Natural killer cell treated with Interleukin-12 subunit alpha and Interleukin-12 subunit beta and Interleukin-15 and Interleukin-18, amount 100 ng/mL, for 72 hours (primary cell): ENCODE results near the gene C11orf97. TPM values are rescaled to one million over a fixed set of nuclear protein-coding genes. Genes with fewer than 3 reads are reported as not detected.

Experiments
- ATAC-seq, 2 donors: fragments of 150-1000 bp; cut with Tn5 transposase in 1 of 2; sonication (Bioruptor Pico), chemical (Tn5 transposase) in 1 of 2; 2 replicates each; pipeline ENCODE4 v1.10.0; 2021
- DNase-seq: peaks from one replicate; pipeline ENCODE4 v3.0.0; 2022; ENCODE audit warnings: low spot score
- H3K27ac Mint-ChIP-seq, 2 donors: 1 replicate in 1 of 2; 2 replicates in 1 of 2; pipeline ENCODE4 v1.8.0; 2022; ENCODE audit warnings: mixed read lengths in 2 of 2, mild to moderate bottlenecking in 1 of 2, moderate library complexity in 1 of 2
- H3K27me3 Mint-ChIP-seq, 2 donors: 1 replicate in 1 of 2; 2 replicates in 1 of 2; pipeline ENCODE4 v1.8.0; 2022; ENCODE audit warnings: mixed read lengths in 2 of 2
- H3K36me3 Mint-ChIP-seq: one replicate; pipeline ENCODE4 v1.8.0; 2022; ENCODE audit warnings: mixed read lengths
- H3K4me1 Mint-ChIP-seq, 2 donors: 1 replicate in 1 of 2; 2 replicates in 1 of 2; pipeline ENCODE4 v1.8.0; 2022; ENCODE audit warnings: low read depth in 2 of 2, mixed read lengths in 2 of 2, mild to moderate bottlenecking in 1 of 2
- H3K4me3 Mint-ChIP-seq: one replicate; pipeline ENCODE4 v1.8.0; 2022; ENCODE audit warnings: mixed read lengths
- H3K9me3 Mint-ChIP-seq: 2 replicates; pipeline ENCODE4 v1.8.0; 2022; ENCODE audit warnings: mixed read lengths
- total RNA-seq, 2 donors: library from RNA; stranded (reverse); gene quantifications; one replicate each; pipeline ENCODE4 v1.2.3, GENCODE V29; 2022

Gene C11orf97
- total RNA-seq, 2 donors from 2014 or later: not detected

GRCh38 chr11:94507485-94507884, 4.8 kb upstream of the C11orf97 start:
- DNase-seq (no peak), ATAC-seq (no peak)
- Mint-ChIP-seq H3K4me3 (no peak overlapping the region), H3K4me1 (peaks cover 6 to 8% of the 10 kb centered on the region in 2 donors), H3K27ac (no peak overlapping the region), H3K9me3 (no peaks in the 10 kb centered on the region), H3K36me3 (no peaks in the 10 kb centered on the region), H3K27me3 (peaks cover 4 to 6% of the 10 kb centered on the region in 2 donors)

- Mint-ChIP-seq H3K36me3 (no peaks in the 10 kb centered on the region), H3K9me3 (no peaks in the 10 kb centered on the region), H3K27ac (no peak overlapping the region), H3K27me3 (peaks cover 9 to 14% of the 10 kb centered on the region in 2 donors), H3K4me3 (peak overlapping the region; percentile 77), H3K4me1 (peaks cover 12 to 15% of the 10 kb centered on the region in 2 donors)
- ATAC-seq: no peak
- no peak for DNase-seq
Measured at GRCh38 chr11:94513091-94513490, 830 bp downstream of the C11orf97 start.

- DNase-seq (no peak), ATAC-seq (no peak)
- Mint-ChIP-seq H3K27me3 (peaks cover 9 to 13% of the 10 kb centered on the region in 2 donors), H3K27ac (no peak overlapping the region), H3K4me1 (peaks cover 12 to 15% of the 10 kb centered on the region in 2 donors), H3K36me3 (no peaks in the 10 kb centered on the region), H3K4me3 (no peak overlapping the region), H3K9me3 (no peaks in the 10 kb centered on the region)
Measured at GRCh38 chr11:94515398-94515797, 3.1 kb downstream of the C11orf97 start.

- no peak for ATAC-seq
Measured at GRCh38 chr11:94516725-94517124, 4.5 kb downstream of the C11orf97 start.

GRCh38 chr11:94518300-94518699, 6.0 kb downstream of the C11orf97 start:
- ATAC-seq (no peak), DNase-seq (no peak)
- H3K4me1 Mint-ChIP-seq: peaks cover 0 to under 1% of the 10 kb centered on the region in 2 donors
- no peaks in the 10 kb centered on the region for H3K36me3 Mint-ChIP-seq
- no peak overlapping the region for H3K27ac Mint-ChIP-seq
- peaks cover 7 to 14% of the 10 kb centered on the region in 2 donors for H3K27me3 Mint-ChIP-seq
- no peak overlapping the region for H3K4me3 Mint-ChIP-seq
- no peaks in the 10 kb centered on the region for H3K9me3 Mint-ChIP-seq

More at GRCh38 chr11:94516725-94517124, 4.5 kb downstream of the C11orf97 start:
- Mint-ChIP-seq H3K4me1 (peaks cover 12 to 14% of the 10 kb centered on the region in 2 donors), H3K27ac (no peak overlapping the region), H3K36me3 (no peaks in the 10 kb centered on the region), H3K27me3 (peaks cover 5 to 8% of the 10 kb centered on the region in 2 donors), H3K9me3 (no peaks in the 10 kb centered on the region), H3K4me3 (no peak overlapping the region)
- no peak for DNase-seq

GRCh38 chr11:94519478-94520084, 7.3 kb downstream of the C11orf97 start:
- H3K27me3 Mint-ChIP-seq: peaks cover 13 to 21% of the 10 kb centered on the region in 2 donors
- H3K27ac Mint-ChIP-seq: no peak overlapping the region
- ATAC-seq (no peak), DNase-seq (no peak)
- H3K9me3 Mint-ChIP-seq: no peaks in the 10 kb centered on the region
- H3K4me3 Mint-ChIP-seq: no peak overlapping the region
- no peaks in the 10 kb centered on the region for H3K4me1 Mint-ChIP-seq
- H3K36me3 Mint-ChIP-seq: no peaks in the 10 kb centered on the region

- DNase-seq (no peak), ATAC-seq (no peak)
- Mint-ChIP-seq H3K27ac (no peak overlapping the region), H3K9me3 (no peaks in the 10 kb centered on the region), H3K4me3 (no peak overlapping the region), H3K27me3 (peaks cover 15 to 23% of the 10 kb centered on the region in 2 donors), H3K4me1 (no peaks in the 10 kb centered on the region), H3K36me3 (no peaks in the 10 kb centered on the region)
Measured at GRCh38 chr11:94521684-94522083, 9.4 kb downstream of the C11orf97 start.

- Mint-ChIP-seq H3K36me3 (no peaks in the 10 kb centered on the region), H3K4me3 (no peak overlapping the region), H3K27me3 (peaks cover 23 to 47% of the 10 kb centered on the region in 2 donors), H3K27ac (no peak overlapping the region), H3K4me1 (no peaks in the 10 kb centered on the region), H3K9me3 (no peaks in the 10 kb centered on the region)
- no peak for DNase-seq
- no peak for ATAC-seq
Measured at GRCh38 chr11:94524341-94524740, 12.1 kb downstream of the C11orf97 start.

- peaks cover 25 to 47% of the 10 kb centered on the region in 2 donors for H3K27me3 Mint-ChIP-seq
- no peaks in the 10 kb centered on the region for H3K4me1 Mint-ChIP-seq
- H3K9me3 Mint-ChIP-seq: no peaks in the 10 kb centered on the region
- DNase-seq (no peak), ATAC-seq (no peak)
- H3K4me3 Mint-ChIP-seq: no peak overlapping the region
- H3K27ac Mint-ChIP-seq: no peak overlapping the region
- no peaks in the 10 kb centered on the region for H3K36me3 Mint-ChIP-seq
Measured at GRCh38 chr11:94525546-94526324, 13.5 kb downstream of the C11orf97 start.

- no peaks in the 10 kb centered on the region for H3K36me3 Mint-ChIP-seq
- no peak overlapping the region for H3K27ac Mint-ChIP-seq
- no peak for DNase-seq
- no peak overlapping the region for H3K4me3 Mint-ChIP-seq
- peaks cover 25 to 51% of the 10 kb centered on the region in 2 donors for H3K27me3 Mint-ChIP-seq
- ATAC-seq: no peak
- no peaks in the 10 kb centered on the region for H3K9me3 Mint-ChIP-seq
- H3K4me1 Mint-ChIP-seq: no peaks in the 10 kb centered on the region
Measured at GRCh38 chr11:94526645-94527438, 14.6 kb downstream of the C11orf97 start.

GRCh38 chr11:94528551-94528950, 16.3 kb downstream of the C11orf97 start:
- DNase-seq (no peak), ATAC-seq (no peak)
- peaks cover 26 to 56% of the 10 kb centered on the region in 2 donors for H3K27me3 Mint-ChIP-seq
- H3K4me3 Mint-ChIP-seq: no peak overlapping the region
- no peak overlapping the region for H3K27ac Mint-ChIP-seq
- H3K36me3 Mint-ChIP-seq: no peaks in the 10 kb centered on the region
- no peaks in the 10 kb centered on the region for H3K4me1 Mint-ChIP-seq
- H3K9me3 Mint-ChIP-seq: no peaks in the 10 kb centered on the region

GRCh38 chr11:94532211-94532610, 19.9 kb downstream of the C11orf97 start:
- H3K4me3 Mint-ChIP-seq: no peak overlapping the region
- H3K36me3 Mint-ChIP-seq: no peaks in the 10 kb centered on the region
- no peaks in the 10 kb centered on the region for H3K4me1 Mint-ChIP-seq

GRCh38 chr11:94533206-94533605, 20.9 kb downstream of the C11orf97 start:
- H3K27ac Mint-ChIP-seq: no peak overlapping the region
- peaks cover 27 to 46% of the 10 kb centered on the region in 2 donors for H3K27me3 Mint-ChIP-seq
- no peak for DNase-seq
- no peak overlapping the region for H3K4me3 Mint-ChIP-seq
- H3K9me3 Mint-ChIP-seq: no peaks in the 10 kb centered on the region
- ATAC-seq: no peak
- no peaks in the 10 kb centered on the region for H3K4me1 Mint-ChIP-seq
- H3K36me3 Mint-ChIP-seq: no peaks in the 10 kb centered on the region

More at GRCh38 chr11:94532211-94532610, 19.9 kb downstream of the C11orf97 start:
- H3K27me3 Mint-ChIP-seq: peaks cover 26 to 53% of the 10 kb centered on the region in 2 donors
- H3K9me3 Mint-ChIP-seq: no peaks in the 10 kb centered on the region
- DNase-seq: no peak
- H3K27ac Mint-ChIP-seq: no peak overlapping the region
- no peak for ATAC-seq
